BE2C (cell line): ENCODE results near the gene ANAPC5.

Source experiments
- DNase-seq: peaks from one replicate; pipeline ENCODE4 v3.0.0-alpha.2; 2020
- H3K27me3 ChIP-seq: fragments of 250-450 bp; sonication (Bioruptor Pico); 2 replicates; pipeline ENCODE4 v1.5.1; 2020; ENCODE audit warnings: mild to moderate bottlenecking
- H3K36me3 ChIP-seq: fragments of 250-450 bp; sonication (Bioruptor Pico); 2 replicates; pipeline ENCODE4 v1.5.1; 2020; ENCODE audit warnings: mild to moderate bottlenecking
- H3K4me1 ChIP-seq: fragments of 250-450 bp; sonication (Bioruptor Pico); 2 replicates; pipeline ENCODE4 v1.5.1; 2020
- H3K4me3 ChIP-seq: 2 replicates; pipeline ENCODE4 v1.5.1; 2011; ENCODE audit warnings: low read depth, low read length
- H3K9me3 ChIP-seq: fragments of 250-450 bp; sonication (Bioruptor Pico); 2 replicates; pipeline ENCODE4 v1.5.1; 2020
- CTCF ChIP-seq: IDR thresholded peaks from 2 replicates; pipeline ENCODE4 v1.5.1; 2012; ENCODE audit warnings: mild to moderate bottlenecking, low read depth, low read length

The ANAPC5 gene

GRCh38 chr12:121273364-121273896, 78.8 kb downstream of the ANAPC5 start:
- H3K36me3 ChIP-seq: peaks cover 15% of the 10 kb centered on the region
- H3K27me3 ChIP-seq: no peaks in the 10 kb centered on the region
- DNase-seq: no peak
- no peaks in the 10 kb centered on the region for H3K9me3 ChIP-seq
- no peaks in the 10 kb centered on the region for H3K4me1 ChIP-seq
- no peak for TF ChIP-seq CTCF
- no peak overlapping the region for H3K4me3 ChIP-seq

- no peak for TF ChIP-seq CTCF
- Histone ChIP-seq H3K4me1 (no peaks in the 10 kb centered on the region), H3K36me3 (peaks cover 25% of the 10 kb centered on the region), H3K4me3 (no peak overlapping the region), H3K27me3 (no peaks in the 10 kb centered on the region), H3K9me3 (no peaks in the 10 kb centered on the region)
- DNase-seq: no peak
Measured at GRCh38 chr12:121267822-121268221, 84.4 kb downstream of the ANAPC5 start.

GRCh38 chr12:121264951-121265515, 87.2 kb downstream of the ANAPC5 start:
- no peak for TF ChIP-seq CTCF
- peaks cover 33% of the 10 kb centered on the region for H3K36me3 ChIP-seq

GRCh38 chr12:121264135-121264534, 88.1 kb downstream of the ANAPC5 start:
- H3K4me3 ChIP-seq: no peak overlapping the region
- H3K4me1 ChIP-seq: no peaks in the 10 kb centered on the region
- DNase-seq: no peak
- TF ChIP-seq CTCF: no peak
- H3K36me3 ChIP-seq: peaks cover 34% of the 10 kb centered on the region
- H3K9me3 ChIP-seq: no peaks in the 10 kb centered on the region
- no peaks in the 10 kb centered on the region for H3K27me3 ChIP-seq

More at GRCh38 chr12:121264951-121265515, 87.2 kb downstream of the ANAPC5 start:
- no peak for DNase-seq
- no peak overlapping the region for H3K4me3 ChIP-seq
- H3K27me3 ChIP-seq: no peaks in the 10 kb centered on the region
- no peaks in the 10 kb centered on the region for H3K9me3 ChIP-seq
- no peaks in the 10 kb centered on the region for H3K4me1 ChIP-seq

GRCh38 chr12:121263206-121263935, 88.8 kb downstream of the ANAPC5 start:
- H3K27me3 ChIP-seq: no peaks in the 10 kb centered on the region
- no peaks in the 10 kb centered on the region for H3K4me1 ChIP-seq
- DNase-seq: no peak
- no peak overlapping the region for H3K4me3 ChIP-seq
- no peak for TF ChIP-seq CTCF
- H3K9me3 ChIP-seq: no peaks in the 10 kb centered on the region
- peaks cover 27% of the 10 kb centered on the region for H3K36me3 ChIP-seq

GRCh38 chr12:121261398-121261797, 90.8 kb downstream of the ANAPC5 start:
- Histone ChIP-seq H3K36me3 (peaks cover 25% of the 10 kb centered on the region), H3K4me1 (no peaks in the 10 kb centered on the region)

More at GRCh38 chr12:121261398-121261797, 90.8 kb downstream of the ANAPC5 start:
- no peak for TF ChIP-seq CTCF
- no peak overlapping the region for H3K4me3 ChIP-seq
- no peaks in the 10 kb centered on the region for H3K27me3 ChIP-seq
- DNase-seq: no peak
- H3K9me3 ChIP-seq: no peaks in the 10 kb centered on the region
